GM19438 (cell line): ENCODE data around the gene SULT4A1.

Experiments used
- ATAC-seq: cut with Tn5 transposase; IDR thresholded peaks from one replicate; pipeline ENCODE4 v1.9.1; 2021; ENCODE audit warnings: low read depth; ENCODE audit not compliant: unreplicated experiment

SULT4A1 gene

GRCh38 chr22:43830931-43831560, 31.3 kb downstream of the SULT4A1 start:
- no peak for ATAC-seq

GRCh38 chr22:43829904-43830851, 32.1 kb downstream of the SULT4A1 start:
- no peak for ATAC-seq

GRCh38 chr22:43828998-43829782, 33.1 kb downstream of the SULT4A1 start:
- ATAC-seq: no peak

GRCh38 chr22:43828725-43828997, 33.7 kb downstream of the SULT4A1 start:
- no peak for ATAC-seq

GRCh38 chr22:43827926-43828724, 34.2 kb downstream of the SULT4A1 start:
- no peak for ATAC-seq

- no peak for ATAC-seq
Measured at GRCh38 chr22:43827003-43827735, 35.1 kb downstream of the SULT4A1 start.

- ATAC-seq: no peak
Measured at GRCh38 chr22:43826142-43827002, 35.9 kb downstream of the SULT4A1 start.

GRCh38 chr22:43825651-43826050, 36.7 kb downstream of the SULT4A1 start:
- ATAC-seq: no peak

- ATAC-seq: no peak
Measured at GRCh38 chr22:43824724-43825420, 37.4 kb downstream of the SULT4A1 start.

GRCh38 chr22:43823911-43824665, 38.2 kb downstream of the SULT4A1 start:
- no peak for ATAC-seq

- no peak for ATAC-seq
Measured at GRCh38 chr22:43823353-43823908, 38.9 kb downstream of the SULT4A1 start.

- no peak for ATAC-seq
Measured at GRCh38 chr22:43821606-43822425, 40.5 kb downstream of the SULT4A1 start.

GRCh38 chr22:43820651-43821305, 41.5 kb downstream of the SULT4A1 start:
- ATAC-seq: no peak

GRCh38 chr22:43819931-43820640, 42.2 kb downstream of the SULT4A1 start:
- no peak for ATAC-seq

GRCh38 chr22:43819421-43819921, 42.8 kb downstream of the SULT4A1 start:
- no peak for ATAC-seq
